Measurements from ENCODE around the gene C16orf78.
"Not testable (repeated sequence)": the region's sequence is repeated elsewhere in the genome, so short reads cannot be mapped to it uniquely, and the experiment has no call there.

C16orf78 gene

DNA sequence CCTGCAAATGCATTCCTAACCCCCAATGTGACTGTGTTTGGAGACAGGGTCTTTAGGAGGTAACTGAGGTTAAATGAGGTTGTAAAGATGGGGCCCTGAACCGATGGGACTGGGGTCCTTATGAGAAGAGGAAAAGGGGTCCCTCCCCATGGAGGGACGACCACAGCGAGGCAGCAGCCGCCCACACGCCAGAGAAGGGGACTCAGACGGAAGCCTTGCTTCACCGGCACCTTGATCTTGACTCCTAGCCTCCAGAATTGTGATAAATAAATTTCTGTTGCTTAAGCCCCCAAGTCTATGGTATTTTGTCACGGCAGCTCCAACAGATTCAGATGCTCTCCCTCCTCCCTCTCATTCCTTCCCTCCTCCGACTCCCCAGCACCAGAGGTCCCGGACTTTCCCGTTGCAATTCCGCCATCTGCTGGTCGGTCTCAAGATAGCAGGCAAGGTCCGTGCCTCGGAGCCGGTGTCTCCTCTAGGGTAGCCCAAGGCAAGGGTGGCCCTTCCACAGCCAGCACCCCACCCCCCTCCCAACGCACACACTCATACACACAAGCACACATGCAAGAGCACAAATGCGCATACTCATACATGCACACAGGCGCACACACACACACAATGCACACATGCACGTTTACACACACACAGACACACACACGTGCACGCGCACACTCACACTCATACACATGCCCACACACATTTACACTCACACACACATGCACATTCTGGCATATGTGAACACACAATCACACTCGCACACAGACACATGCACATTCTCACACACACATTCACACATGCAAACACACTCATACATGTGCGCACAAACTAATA, 23.1 kb upstream of the C16orf78 start:
- peak; percentile 81 for DNase-seq

DNA sequence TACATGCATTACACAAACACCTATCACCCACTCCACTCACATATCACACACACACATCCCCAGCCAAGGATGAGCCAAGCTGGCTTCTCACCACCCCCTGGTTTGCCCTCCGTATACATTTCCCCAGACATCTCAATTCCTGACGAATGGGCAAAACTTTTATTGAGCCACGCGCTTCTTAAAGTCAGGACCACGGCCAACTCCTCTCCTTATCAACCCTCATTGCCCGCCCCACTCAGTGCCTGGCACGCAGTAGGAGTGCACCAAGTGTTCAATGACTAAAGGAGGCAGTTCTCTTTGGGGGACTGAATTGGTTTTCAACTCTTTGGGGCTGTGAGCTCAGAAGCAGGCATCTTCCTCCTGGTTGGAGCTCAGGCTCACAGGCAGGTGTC, 22.5 kb upstream of the C16orf78 start:
- DNase-seq, result no peak

DNA sequence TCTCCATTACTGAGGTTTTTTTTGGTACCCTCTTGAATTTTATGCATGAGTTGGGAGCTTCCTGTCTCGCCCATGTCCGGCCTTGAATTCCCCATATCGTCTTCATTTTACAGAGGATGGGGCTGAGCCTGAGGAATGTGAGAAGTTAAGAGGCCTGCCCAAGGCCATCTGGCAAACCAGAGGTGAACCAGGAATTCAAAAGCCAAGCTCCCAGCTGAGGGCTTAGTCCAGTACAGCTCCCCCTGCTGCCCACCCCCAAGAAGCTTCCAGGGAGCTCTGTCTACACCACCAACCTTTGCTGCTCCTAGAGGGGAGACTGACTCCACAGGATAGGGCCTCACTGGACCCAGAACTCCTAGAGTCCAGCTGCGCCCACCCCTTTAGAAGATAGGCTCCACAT, 20.7 kb upstream of the C16orf78 start:
- DNase-seq, result no peak

DNA sequence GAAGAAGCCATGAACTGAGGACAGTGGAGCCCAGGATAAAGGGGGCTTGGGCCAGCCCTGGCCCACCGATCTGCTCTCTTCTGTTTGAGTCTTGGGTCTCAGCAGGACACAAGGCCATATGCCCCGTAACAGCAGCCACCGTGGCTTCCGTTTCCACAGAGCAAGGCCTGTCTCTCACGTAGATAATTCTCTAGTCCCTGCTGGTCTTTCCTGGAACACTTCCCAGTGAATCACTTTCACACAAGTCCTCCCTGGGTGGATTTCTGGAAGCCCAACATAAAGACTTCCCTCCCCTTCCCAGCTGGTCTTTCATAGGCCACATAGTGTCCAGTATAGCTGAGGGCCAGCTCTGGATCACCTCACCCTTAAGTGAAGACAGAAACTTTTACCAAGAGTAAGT, 19.9 kb upstream of the C16orf78 start:
- DNase-seq, result no peak

DNA sequence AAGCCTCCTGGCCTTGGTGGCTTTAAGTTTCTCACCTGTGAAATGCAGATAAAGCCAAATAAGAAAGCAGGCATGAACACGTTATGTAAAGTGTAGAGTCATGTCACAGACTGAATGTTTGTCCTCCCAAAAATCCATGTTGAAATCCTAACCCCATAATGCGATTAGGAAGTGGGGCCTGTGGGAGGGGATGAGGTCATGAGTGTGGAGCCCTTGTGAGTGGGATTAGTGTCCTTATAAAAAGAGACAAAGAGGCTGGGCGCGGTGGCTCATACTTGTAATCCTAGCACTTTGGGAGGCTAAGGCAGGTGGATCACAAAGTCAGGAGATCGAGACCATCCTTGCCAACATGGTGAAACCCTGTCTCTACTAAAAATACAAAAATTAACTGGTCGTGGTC, 19.5 kb upstream of the C16orf78 start:
- no peak for DNase-seq

DNA sequence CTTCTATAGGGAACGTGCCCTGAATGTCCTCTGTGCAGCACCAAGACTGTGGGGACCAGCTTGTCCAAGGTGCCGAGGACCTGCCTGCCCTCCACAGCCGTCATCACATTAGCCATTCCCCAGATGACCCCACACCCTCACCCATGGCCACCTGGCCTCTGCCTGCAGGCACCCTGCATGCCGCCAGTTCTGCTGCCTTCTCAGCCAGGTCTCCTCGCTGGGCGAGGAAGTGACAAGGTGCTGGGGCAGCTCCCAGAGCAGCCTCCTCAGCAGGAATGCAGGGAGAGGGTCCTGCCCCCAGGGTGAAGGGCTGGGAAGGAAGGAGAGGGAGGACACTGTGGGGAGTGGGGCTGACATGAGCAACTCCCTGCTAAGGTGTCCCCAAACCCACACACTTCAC, 18.6 kb upstream of the C16orf78 start:
- no peak for DNase-seq

DNA sequence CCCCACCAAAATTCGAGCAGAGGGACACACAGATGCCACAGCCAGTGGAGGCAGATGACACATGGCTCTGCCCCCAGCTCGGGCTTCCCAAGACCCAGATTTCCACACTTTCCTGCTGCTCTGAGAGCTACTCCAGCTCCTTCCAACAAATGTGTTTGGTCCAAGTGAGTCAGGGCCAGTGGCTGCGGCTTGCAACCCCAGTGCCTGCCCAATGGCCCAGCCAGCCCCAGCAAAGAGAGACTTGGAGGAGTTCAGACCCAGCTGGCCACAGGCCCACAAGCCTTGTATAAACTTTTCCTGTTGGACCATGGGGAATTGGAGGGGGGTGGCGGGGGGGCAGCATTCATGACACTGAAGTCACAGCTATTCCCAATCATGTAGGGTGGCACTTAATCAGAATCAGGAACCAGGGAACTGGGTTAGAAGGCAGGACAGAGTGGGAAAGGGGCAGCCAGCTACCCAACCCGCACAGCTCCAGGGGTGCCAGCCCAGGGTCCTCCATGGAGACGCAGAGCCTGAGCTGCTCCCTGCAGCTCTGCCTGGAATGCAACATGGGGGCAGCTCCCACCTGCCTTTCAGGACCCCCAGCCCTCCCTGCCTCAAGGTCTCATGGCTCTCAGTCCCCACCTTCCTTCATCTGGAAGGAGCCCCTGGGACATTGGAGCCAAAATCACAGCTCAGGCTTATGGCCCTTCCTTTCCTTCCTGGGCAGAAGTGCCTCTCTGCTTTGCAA, 17.5 kb upstream of the C16orf78 start:
- DNase-seq, result no peak

DNA sequence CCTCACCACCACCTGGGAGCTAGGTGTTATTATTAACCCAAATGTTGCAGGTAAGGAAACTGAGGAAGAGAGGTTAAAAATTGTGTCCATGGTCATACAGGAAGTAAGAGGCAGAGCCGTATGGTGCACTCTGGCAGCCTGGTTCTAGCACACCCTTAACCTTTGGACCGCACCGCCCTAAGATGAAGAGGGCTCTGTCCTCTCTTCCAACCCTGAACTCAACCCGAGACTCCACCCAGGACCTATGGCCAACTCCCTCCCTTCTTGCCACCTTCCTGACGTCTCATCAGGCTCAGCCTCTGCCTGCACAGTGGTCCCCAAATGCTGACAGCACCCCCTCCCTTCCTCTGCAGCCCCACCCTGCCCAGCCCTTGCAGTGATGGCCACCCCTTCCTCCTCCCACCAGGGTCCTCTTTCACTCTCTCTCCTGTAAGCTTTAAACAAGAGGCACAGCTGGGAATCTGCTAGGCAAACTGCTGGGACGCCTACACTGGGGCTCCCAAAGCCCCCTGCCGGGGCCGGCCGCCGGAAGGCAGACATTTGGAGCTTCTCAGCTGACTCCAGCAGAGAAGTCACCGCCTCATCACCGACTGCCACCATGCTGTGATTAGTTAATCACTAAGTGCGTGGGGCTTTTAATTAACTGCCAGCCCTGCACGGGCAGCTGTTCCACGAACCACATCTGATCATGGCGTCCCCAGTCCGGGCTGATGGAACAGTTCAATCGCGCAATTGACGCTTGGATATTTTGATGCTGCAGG, 16.7 kb upstream of the C16orf78 start:
- DNase-seq, result peak; percentile 52

DNA sequence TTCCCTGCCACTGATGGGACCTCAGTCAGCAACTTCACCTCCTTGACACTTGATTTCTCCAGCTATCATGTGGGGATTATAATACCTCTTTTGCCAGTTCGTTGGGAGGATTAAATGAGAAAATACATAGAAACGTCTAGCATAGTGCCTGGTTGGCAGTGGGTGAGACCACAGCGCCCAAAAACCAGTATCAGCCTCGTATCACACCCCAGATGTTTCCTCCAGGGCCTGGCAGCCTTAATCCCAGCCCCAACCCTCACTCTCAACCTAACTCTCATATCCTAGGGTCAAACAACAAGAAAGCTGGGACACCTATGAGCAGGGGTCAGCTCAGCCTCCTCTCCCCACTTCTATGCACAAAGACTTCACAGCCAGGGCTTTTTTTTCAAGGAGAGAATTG, 14.0 kb upstream of the C16orf78 start:
- DNase-seq, result no peak

DNA sequence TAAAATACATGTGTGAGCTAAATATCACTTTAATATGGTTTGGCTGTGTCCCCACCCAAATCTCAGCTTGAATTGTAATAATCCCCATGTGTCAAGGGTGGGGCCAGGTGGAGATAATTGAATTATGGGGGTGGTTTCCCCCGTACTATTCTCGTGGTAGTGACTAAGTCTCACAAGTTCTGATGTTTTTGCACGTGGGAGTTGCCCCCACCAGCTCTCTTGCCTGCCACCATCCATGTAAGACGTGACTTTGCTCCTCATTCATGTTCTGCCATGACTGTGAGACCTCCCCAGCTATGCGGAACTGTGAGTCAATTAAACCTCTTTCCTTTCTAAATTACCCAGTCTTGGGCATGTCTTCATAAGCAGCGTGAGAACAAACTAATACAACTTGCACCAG, 11.9 kb upstream of the C16orf78 start:
- not testable (repeated sequence) for DNase-seq

DNA sequence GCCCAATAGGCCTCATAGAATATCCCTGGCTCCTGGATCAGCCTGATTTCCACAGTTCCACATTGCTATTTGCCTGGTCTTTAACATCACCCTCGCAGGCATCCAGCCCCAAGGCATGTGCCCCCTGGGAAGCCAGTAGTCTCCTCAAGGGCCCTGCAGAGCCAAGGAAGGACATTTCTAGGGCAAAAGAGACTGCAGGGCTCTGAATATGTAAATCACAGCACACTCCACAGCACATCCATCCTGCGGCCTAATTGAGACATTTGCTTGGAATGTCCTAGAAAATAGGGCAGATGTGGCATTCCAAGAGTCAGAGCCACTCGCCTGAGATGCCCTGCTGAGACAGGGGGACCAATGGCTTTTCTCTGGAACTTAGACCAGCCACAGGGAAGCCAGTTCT, 11.4 kb upstream of the C16orf78 start:
- DNase-seq, result peak; percentile 32

DNA sequence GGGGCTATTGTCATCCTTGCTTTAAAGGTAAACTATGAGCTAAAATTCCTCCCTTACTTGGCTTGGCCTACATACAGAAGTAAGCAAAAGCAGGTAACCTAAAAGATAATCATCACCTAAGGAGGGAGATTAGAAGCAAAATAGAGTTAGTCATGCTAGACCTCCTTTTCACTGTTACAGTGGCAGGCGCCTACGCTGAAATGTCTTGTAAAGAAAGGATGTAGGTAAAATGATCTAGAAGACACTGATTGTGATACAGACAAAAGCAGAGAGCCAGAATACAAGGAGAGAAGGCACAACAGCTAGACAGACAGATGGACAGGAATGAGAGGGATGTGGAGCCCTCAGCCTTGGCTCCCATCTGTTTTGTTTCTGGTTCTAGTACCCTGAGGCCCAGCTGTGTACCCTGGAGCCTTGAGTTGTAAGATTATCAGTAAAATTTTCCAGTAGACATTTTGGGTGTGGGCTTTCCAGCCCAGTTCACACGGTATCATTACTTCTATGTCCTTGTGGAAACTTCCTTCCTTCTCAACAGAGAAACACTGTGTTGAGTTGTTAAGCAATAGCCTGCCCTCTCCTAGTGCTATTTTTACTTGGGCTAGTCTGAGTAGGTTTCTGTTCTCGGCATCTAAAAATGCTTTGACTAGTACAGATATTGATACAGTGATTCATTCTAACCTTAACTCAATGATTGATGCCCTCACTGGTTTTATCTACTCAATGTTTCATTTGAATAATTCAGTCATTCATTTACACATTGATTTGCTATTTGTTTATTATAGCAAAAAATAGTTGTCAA, 7.7 kb upstream of the C16orf78 start:
- no peak for DNase-seq

DNA sequence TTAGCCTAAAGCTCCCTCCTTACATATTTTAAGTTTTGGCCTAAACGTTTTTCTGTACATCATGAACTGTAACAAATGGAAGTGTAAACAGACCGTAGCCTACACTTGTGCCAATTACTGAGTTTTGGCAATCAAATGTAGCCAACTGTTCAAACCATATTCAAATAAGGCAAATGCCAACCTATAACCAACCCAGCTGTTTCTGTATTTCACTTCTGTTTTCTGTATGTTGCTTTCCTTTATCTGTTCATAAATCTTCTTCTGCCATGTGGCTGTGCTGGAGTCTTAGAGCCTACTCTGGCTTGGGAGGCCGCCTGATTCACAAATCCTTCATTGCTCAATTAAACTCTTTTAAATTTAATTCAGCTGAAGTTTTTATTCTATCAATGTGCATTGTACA, 6.9 kb upstream of the C16orf78 start:
- DNase-seq, result no peak

DNA sequence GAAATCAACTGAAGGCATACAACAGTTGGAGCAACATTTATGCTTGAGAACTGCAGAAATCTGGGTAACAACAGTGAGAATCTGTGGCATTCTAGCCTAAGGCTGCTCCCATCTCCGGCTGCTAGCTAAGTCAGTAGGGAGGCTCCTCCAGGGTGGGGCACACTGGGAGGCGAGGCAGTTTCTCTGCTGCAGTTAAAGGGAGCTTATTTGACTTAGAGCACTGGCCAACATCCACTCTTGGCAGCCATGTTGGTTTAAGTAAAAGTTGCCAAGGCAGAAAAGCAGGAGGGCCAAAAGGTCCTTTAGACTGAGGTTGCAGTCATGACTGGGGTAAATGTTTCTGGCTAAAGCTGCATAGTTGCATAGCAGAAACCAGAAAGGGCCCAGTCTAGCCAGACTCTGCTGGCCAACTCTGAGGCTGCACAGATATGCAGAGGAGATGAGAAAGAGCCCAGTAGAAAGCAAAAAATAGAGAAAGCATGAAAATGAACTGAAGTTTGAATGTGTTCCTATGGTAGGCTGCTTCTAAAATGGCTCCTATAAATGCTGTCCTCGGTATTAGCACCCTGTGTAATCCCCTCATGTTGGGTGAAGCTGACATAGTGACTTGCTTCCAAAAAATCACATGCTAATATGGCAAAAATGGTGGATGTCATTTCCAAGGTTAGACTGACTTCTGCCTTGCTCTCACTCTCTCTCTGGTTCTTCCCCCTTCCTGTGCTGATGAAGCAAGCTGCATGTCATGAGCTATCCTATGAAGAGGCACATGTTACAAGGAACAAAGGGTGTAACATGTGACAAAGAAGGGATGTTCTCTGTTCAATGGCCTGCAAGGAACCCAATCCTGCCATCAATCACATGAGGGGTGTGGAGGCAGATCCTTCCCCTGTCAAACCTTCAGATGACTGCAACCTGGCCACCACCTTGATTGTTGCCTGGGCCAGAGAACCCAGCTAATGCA, 3.7 kb upstream of the C16orf78 start:
- no peak for DNase-seq

DNA sequence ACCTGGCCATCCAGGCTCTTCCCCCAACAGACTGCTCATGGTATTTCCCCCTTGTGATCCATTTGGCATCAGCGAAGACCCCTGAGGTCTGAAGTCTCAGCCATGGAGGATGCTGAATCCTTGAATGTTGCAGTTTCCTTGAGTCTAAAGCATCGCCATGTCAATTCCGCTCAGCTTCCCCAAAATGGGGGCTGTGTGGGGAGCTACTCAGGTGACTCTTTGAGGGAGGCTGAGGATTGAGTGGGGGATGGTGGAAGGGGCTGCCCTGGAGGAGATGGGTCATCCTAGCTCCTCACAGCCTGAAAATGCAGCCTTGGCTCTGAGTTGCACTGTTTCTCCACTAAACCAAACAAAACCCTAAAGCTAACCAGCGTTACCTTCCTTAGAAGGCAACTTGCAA, 2.6 kb downstream of the C16orf78 start:
- no peak for DNase-seq

DNA sequence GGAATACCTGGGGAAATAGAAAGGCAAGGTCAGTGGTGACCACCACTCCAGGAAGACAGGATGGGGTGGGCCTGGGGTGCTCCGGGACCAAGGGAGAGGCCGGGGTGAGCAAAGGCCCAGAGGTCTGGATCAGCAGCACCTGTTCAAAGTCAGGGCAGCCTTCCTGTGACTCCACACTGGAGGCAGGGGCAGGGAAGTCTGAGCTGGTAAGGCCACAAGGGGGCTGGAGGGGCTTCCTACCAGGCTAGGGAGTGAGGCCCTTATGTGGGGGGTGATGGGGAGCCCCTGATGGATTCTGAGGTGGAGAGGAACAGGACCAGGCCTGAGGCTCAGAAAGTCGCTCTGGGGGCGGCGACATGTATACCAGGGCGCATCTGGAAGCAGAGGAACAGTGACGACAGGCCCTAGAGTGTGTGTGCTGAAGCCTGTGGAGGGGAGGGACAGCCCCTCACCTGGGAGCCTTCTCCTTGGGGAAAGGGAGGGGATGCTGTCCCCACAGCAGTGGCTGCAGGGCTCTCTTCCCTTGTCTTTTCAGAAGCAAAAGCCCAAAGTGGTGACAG, 3.7 kb downstream of the C16orf78 start:
- DNase-seq, result no peak

DNA sequence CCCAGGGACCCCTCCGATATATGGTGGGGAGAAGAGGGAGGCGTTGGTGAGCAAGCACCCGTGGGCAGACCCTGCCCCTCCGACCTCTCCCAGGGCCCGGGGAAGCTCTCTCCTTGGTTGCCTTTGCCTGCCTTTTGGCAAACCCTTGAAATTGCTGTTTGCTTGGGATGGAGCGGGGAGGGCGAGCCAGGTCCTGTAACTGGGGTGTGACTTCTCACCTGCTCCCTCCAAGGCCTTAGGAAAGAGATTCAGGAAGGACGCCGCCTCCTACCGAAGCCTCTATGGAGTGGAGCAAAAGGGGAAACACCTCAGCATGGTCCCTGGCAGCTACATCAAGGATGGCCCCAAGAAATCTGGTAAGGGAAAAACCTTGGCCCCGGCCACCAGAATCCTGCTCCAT, 4.6 kb downstream of the C16orf78 start:
- DNase-seq, result no peak

DNA sequence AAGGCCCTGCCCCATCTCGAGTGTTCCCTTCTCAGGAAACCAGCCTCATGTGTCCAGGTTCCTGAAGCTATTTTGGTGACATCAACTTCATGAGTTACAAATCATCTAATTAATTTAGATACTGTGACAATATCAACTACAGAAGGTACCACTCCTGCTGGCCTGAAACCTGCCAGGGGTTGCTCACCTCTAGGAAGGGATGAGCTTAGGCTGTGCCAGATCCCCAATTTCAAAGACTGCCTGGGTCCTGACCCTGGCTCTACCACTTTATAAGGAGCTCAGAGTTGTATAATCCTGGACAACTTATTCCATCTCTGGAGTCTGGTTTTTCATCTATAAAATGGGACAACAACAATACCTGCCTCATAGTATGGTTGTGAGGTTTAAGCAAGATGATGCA, 5.2 kb downstream of the C16orf78 start:
- no peak for DNase-seq

DNA sequence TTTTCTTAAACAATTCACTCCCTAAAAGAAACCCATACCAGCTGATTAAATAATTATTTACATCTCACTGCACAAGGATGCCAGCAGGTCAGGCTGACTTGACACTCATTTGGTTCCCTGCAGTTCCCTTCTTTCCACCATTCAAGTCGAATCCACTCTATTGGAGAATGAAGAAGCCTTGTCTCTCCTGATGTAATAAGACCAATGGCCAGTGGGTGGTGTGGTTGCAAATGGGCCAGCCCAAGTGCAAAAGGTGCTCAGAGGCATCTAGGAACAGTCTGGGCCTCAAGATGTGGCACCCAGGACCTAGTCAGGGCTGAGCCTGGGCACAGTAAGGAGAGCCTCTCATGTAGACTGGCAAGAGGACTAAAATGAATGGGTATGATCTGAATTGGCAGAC, 9.3 kb downstream of the C16orf78 start:
- no peak for DNase-seq

DNA sequence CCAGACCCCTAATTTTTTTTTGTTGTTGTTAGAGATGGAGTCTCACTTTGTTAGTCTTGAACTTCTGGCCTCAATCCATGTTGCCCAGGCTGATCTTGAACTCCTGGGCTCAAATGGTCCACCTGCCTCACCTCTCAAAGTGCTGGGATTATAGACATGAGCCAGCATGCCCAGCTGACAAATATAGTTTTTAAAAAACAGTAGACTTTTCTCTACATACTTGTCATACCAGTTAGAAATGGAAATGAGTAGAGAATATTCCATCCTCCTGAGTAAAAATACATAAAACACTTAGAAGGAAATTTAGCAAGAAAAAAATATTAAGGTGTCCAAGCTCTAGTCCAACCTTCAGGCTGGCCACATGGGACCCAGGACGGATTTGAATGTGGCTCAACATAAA, 21.4 kb downstream of the C16orf78 start:
- DNase-seq, result no peak

DNA sequence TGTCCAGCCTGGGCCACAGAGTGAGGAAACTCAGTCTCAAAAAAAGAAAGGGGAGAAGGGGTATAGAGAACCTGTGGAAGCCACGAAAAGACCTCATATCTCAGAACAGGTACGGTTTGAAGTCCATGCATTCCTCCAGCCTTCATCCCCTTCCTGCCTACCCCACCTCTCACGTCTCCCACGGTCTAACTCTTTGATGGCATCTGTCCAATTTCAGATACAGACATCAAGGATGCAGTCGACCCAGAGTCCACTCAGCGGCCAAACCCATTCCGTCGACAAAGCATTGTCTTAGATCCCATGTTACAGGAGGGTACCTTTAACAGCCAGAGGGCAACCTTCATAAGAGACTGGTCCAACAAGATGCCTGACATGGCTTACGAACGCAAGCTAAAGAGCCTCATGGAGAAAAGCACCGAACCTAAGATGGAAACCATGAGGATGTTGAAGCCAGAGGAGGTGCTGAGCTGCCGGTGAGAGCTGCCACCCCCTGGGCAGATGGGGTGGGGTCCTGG, 22.7 kb downstream of the C16orf78 start:
- no peak for DNase-seq

Data from retina (tissue), 1 donor.